ENCODE measurements around the gene FUOM.

DNA sequence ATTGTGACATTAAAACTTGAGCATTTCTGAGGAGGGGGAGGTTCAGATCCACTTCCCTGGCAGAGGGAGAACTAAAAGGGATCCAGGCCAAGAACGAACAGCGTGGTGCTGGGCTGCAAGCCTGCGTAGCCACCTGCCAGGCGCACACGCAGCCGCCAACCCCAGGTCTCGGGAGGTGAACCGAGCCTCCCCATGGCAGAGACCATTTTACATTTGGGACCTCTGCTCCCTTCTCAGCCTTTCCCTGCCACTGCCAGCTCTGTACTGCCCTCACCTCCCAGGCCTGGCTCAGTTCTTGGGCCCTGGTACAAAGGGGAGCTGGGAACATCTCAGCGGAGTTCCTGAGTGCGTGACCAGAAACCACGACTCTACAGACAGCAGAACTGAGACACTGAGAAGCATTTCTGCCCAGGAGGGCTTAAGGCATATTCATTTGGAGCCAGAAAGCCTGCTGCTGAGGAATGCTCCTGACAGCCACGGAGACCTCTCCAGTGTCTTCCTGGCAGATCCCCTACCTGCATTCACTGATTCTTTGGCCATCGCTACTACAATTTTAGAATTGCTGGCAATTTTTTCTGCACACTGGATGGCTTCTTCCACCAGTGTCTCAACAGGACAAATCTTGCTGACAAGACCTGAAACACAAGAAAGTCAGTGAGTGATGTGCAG lies 7.8 kb upstream of the FUOM start:
- no peak for TF ChIP-seq CTCF (conservative IDR thresholded peaks at IDR 0.05; ENCODE audit: low read depth, low read length)
- no peak for TF ChIP-seq EZH2 (IDR thresholded peaks at IDR 0.05; ENCODE audit: low read length, unreplicated experiment)
- no peak for TF ChIP-seq EZH2phosphoT487 (IDR thresholded peaks at IDR 0.05; ENCODE audit: borderline replicate concordance, low read length)
